Activated CD4-positive, alpha-beta T cell treated with anti-CD3 and anti-CD28 coated beads, Interleukin-2, amount 50 U/mL, for 1 hour (primary cell): Measurements from ENCODE around the gene EEA1.
"Not testable (repeated sequence)": the region's sequence is repeated elsewhere in the genome, so short reads cannot be mapped to it uniquely, and the experiment has no call there.

Experiments
- DNase-seq: peaks from one replicate; pipeline ENCODE4 v3.0.0-alpha.2; 2020

The EEA1 gene

GRCh38 chr12:92794356-92794755, 134.7 kb downstream of the EEA1 start:
- not testable (repeated sequence) for DNase-seq

- DNase-seq: no peak
Observed at GRCh38 chr12:92786045-92786444, 143.1 kb downstream of the EEA1 start.

GRCh38 chr12:92785563-92785950, 143.5 kb downstream of the EEA1 start:
- no peak for DNase-seq

- no peak for DNase-seq
Observed at GRCh38 chr12:92784797-92785562, 144.1 kb downstream of the EEA1 start.

- DNase-seq: no peak
Observed at GRCh38 chr12:92784356-92784755, 144.7 kb downstream of the EEA1 start.

- no peak for DNase-seq
Observed at GRCh38 chr12:92779902-92780301, 149.2 kb downstream of the EEA1 start.

- DNase-seq: no peak
Observed at GRCh38 chr12:92778525-92778924, 150.6 kb downstream of the EEA1 start.

GRCh38 chr12:92775416-92775815, 153.7 kb downstream of the EEA1 start:
- DNase-seq: no peak

GRCh38 chr12:92771001-92771400, 158.1 kb downstream of the EEA1 start:
- no peak for DNase-seq

GRCh38 chr12:92769124-92769901, 159.8 kb downstream of the EEA1 start:
- no peak for DNase-seq

GRCh38 chr12:92765871-92766270, 163.2 kb downstream of the EEA1 start:
- DNase-seq: no peak

- no peak for DNase-seq
Observed at GRCh38 chr12:92764831-92765230, 164.3 kb downstream of the EEA1 start.

- DNase-seq: no peak
Observed at GRCh38 chr12:92762773-92763172, 166.3 kb downstream of the EEA1 start.

- DNase-seq: no peak
Observed at GRCh38 chr12:92759634-92760268, 169.3 kb downstream of the EEA1 start.

GRCh38 chr12:92757597-92758121, 171.4 kb downstream of the EEA1 start:
- no peak for DNase-seq

GRCh38 chr12:92756898-92757596, 172.0 kb downstream of the EEA1 start:
- no peak for DNase-seq

- DNase-seq: no peak
Observed at GRCh38 chr12:92753976-92754885, 174.9 kb downstream of the EEA1 start.

GRCh38 chr12:92749691-92750090, 179.4 kb downstream of the EEA1 start:
- DNase-seq: not testable (repeated sequence)

- DNase-seq: no peak
Observed at GRCh38 chr12:92747151-92747550, 181.9 kb downstream of the EEA1 start.

- DNase-seq: no peak
Observed at GRCh38 chr12:92745856-92746550, 183.1 kb downstream of the EEA1 start.

GRCh38 chr12:92743026-92743425, 186.1 kb downstream of the EEA1 start:
- no peak for DNase-seq
